Activated CD8-positive, alpha-beta memory T cell treated with anti-CD3 and anti-CD28 coated beads for 1 hour (primary cell): ENCODE data around the gene PHF2.

ENCODE experiments used
- DNase-seq, 2 donors: peaks; one replicate each; pipeline ENCODE4 v3.0.0-alpha.2; 2020; ENCODE audit warnings: low read depth in 1 of 2; ENCODE audit errors: extremely low read depth in 1 of 2

Gene PHF2

DNA sequence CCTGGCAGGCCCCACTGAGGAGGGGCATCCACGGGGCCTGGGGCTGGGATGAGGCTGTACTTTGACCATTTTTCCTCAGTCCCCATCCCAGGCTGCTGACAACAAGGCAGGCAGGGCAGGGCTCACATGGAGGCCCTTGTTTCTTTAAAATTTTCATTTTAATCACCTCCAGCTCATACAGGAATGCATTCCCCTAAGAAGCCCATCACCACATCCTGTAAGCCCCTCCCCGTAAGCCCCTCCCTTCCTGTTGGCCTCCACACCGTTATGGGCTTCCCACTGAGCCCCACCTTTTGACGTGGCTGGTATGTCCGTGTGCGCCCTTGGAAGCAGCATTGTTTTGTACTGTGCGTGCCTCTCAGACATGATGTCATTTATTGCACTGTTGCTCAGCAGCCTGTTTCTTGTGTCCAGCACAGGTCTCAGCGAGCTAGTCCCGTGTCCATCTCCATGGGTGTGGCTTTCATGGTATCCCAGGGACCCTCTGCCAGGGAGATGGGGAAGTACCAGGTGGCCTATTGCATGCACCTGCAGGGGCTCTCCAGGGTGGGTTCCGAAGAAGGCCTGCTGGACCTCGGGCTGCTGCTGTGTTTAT lies 22.4 kb downstream of the PHF2 start:
- no peak for DNase-seq

DNA sequence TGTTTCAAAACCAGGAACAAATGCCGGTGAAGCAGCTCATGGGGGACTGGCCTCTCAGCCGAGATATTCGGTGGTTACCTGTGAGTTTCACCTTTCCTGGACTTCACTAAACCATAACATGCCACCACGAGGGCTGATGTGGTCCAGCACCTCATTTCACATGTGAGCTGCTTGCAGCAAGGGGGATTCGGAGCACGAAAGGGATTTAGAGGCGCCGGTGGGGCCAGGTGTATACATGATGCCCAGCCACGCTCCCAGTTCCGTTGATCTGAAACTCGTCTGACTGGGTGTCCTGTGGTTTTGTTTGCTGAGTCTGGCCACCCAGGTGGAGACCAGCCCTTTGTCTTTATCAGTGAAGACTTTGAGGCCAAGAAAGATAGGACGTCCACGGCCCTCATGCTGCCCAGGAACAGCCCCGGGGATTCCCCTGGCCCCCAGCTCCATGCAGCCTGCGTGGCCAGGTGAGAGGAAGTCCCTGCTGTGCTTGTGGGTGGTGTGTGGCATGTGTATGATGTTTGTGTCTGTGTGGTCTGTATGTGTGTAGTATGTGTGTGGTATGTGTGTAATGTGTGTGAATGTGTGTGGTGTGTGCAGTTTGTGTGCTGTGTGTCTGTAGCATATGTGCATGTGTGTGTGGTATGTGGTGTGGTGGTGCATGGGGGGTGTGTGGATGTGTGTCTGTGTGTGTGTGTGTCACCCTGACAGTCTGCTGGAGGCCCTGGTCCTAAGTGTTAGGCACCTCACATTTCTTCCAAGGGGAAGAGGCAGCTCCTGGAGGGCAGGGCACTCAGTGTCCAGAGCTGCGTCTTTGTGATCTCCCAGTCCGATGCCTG lies 23.4 kb downstream of the PHF2 start:
- DNase-seq = no peak

DNA sequence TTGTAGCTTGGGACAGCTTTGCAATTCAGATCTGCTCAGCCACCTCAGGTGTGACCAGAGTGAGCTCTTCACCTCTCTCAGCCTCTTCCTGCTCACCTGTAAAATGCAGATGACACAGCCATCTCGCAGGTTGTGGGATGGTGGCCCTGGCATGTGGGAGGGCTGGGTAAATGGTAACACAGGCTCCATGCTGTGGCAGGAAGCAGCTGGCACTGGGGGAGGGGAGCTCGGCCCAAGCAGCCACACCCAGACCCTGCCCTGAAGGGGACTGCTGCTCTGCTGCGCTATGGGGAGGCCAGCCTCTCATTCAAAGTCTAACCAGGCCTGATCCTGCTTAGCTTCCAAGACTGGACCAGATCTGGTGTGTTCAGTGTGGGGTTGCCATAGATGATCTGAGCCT lies 24.1 kb downstream of the PHF2 start:
- no peak for DNase-seq

DNA sequence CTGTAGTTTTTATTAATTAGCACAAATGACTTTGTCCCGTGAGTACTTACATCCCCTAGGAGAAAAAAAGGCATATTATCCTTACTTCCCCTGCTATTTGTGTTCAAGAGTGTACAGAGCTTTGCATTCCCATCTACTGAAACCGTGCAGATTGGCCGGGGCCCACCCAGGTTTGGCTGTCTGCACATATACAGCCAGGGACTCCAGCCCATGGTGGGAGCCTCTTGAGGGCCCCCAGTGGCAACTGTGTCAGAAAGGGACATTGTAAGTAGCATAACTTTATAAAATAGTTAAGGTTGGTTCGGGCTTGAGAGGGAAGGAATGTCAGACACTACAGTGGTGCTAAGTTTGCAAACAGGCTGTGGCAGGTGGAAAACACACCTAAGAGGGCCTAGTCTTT lies 24.7 kb downstream of the PHF2 start:
- no peak for DNase-seq

DNA sequence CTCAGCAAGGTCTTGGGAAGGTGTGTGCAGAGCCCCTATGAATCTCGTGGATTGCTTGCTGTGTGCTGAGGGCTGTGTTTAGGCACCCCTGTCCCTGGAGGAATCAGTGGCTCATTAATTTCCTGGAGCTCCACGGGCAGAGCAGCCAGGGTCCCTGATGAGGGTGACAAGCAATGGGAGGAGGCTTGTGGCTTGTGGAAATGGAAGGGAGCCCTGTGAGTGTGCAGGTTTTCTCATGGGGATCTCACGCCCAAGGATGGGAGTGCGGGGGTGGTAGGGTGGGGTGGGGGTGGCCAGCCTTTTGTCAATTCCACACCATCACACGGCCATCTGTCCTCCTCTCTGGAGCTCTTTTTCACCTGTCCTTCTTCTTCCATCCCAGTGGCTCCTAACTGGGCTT lies 25.3 kb downstream of the PHF2 start:
- no peak for DNase-seq

DNA sequence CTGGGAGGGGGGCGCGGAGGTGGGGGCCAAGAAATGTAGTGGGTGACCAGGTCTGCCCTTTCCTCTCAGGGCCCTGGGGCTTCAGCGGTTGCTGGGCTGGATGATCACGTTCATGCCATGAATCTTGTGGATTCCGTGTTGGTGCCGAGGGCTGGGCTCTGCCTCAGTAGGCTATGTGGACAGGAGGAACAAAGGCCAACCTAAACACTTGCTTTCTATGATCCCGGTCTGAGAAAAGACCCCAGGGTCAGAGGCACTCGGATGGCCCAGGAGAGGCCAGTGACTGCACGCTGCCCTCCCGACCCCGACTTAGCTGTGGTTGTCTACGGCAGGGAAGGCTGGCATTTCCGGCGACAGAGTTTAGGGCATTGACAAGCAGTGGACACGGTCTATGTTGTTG lies 26.6 kb downstream of the PHF2 start:
- DNase-seq = no peak

DNA sequence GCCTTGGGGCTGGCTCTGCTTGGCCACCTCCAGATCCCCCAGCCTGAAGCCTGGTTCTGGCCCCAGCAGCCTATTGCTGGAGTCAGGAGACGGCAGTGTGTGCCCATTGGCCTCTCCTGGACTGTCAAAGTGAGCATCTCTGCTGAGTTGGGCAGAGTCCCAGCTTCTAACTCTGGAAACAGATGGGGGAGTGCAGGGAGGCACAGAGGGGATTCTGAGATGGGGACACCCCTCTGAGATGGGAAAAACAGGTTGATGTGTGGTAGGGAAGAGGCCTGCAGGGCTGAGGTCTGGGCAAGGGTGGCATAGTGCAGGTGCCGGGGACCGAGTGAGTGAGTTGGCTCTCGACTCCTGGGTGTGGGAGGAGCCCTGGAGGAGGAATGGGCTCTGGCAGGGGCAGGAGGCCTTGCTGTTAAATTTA lies 27.5 kb downstream of the PHF2 start:
- DNase-seq = no peak

DNA sequence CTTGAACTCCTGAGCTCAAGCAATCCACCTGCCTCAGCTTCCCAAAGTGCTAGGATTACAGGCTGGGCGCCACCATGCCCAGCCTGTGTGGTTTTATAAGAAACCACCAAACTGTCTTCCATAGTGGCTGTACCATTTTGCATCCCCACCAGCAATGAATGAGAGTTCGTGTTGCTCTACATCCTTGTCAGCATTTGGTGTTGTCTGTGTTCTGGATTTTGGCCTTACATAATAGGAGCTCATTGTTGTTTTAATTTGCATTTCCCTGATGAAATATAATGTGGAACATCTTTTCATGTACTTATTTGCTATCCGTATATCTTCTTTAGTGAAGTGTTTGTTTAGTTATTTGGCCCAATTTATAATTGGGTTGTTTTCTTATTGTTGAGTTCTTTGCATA lies 29.8 kb downstream of the PHF2 start:
- DNase-seq = no peak

DNA sequence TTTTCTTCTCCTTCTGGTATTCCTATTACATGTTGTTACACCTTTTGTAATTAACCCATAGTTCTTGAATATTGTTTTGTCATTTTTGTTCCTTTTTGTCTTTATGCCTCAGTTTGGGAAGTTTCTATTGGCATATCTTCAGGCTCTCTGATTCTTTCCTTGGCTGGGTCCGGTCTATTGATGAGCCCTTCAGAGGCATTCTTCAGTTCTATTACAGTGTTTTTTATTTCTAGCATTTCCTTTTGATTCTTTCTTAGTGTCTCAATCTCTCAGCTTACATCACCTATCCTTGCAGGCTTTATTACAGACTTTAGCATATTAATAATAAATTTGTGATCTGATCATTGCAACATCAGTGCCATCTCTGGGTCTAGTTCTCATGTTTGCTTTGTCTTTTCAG lies 33.8 kb downstream of the PHF2 start:
- no peak for DNase-seq

DNA sequence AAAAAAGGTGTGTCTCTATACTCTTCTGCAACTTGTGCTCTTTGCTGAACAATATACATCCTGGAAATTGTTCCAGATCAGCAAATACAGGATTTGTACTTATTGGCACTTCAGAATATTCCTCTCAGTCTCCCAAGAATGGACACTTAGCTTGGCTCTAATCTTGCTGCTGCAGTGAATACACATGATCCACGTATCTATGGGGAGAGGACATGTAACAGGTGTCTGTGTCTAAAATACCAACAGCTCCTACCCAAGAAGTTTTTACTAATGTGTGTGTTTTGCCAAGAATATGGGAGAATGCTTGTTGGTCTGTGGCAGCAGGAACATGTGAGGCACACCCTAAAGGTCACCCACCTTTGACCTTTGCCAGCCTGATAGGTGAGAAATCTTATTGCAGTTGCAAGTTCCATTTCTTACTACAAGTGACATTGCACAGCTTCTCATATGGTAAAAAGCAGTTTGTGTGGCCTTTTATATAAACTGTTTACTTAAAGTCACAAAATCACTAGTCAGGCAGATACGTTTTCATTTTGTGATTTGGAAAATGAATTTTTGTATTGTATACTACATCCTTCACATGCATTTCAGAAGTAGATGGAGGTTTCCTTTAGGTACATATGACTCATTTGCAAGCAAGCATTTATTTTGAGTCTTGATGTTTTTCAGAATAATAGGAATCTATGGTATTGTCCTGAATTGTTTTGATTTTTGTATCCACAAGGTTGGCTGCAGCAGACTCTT lies 35.8 kb downstream of the PHF2 start:
- DNase-seq = no peak

DNA sequence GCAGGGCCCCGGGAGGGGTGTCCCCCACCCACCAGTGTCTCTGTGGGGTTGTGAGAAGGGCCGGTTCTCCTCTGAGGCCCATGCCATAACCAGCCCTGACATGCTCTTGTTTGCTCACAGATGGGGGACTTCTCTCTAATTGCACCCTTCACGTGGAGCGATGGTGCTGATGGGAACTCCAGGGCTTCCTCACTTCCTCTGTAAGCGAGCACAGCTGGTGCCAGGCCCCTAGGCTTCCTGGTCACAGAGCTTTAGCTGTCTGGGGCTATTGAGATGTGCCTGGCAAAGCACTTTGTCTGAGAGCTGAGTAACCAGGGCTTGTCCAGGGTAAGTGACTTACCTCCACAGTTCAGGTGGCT lies 36.4 kb downstream of the PHF2 start:
- no peak for DNase-seq

DNA sequence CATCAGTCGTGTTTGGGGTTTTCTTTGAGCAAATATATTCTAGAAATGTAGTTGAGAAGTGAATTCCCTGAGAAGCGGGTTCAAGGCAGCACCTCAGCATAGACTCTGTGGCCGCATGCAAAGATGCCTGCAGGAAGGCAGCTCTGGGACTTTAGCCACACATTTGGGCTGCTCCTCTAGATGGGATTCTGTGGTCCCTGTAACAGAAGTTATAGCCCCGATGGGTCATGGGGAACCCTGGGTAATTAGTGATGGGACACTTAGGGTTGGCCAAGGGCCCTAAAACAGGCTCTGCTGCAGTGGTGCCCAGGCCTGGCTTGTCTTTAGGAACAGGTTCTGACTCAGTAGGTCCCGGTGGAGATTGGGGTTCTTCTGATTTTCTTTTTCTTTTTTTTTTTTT lies 36.8 kb downstream of the PHF2 start:
- DNase-seq = no peak

DNA sequence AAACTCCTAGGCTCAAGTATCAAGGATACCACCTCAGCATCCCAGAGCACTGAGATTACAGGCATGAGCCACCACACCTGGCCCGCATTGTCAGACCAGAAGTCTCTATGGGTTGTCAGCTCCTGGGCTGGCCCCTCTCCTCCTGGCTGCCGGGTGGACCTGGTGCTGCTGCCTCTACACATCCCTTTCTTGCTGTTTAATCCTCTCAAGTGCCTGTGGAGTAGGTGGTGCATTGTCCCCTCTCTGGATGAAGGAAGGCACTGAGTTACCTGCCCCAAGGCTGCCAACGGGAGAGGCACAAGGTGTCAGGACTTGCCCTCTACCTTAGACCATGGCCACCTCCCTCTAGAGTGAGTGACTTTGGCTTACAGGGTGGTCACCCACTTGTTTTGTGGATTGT lies 37.4 kb downstream of the PHF2 start:
- no peak for DNase-seq

DNA sequence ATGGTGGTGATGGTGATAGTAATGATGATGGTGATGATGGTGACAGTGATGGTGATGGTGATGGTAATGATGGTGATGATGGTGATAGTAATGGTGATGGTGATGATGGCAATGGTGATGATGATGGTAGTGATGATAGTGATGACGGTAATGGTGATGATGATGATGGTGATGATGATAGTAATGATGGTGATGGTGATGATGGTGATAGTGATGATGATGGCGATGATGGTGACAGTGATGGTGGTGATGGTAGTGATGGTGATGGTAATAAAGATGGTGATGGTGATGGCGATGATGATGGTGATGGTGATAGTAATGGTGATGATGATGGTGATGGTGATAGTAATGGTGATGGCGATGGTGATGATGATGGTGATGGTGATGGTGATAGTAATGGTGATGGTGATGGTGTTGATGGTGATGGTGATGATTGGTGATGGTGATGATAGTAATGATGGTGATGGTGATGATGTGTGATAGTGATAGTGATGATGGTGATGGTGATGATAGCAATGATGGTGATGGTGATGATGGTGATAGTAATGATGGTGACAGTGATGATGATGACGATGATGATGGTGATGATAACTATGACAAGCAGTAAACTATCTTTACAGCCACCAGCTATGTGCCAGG lies 38.6 kb downstream of the PHF2 start:
- no peak for DNase-seq

DNA sequence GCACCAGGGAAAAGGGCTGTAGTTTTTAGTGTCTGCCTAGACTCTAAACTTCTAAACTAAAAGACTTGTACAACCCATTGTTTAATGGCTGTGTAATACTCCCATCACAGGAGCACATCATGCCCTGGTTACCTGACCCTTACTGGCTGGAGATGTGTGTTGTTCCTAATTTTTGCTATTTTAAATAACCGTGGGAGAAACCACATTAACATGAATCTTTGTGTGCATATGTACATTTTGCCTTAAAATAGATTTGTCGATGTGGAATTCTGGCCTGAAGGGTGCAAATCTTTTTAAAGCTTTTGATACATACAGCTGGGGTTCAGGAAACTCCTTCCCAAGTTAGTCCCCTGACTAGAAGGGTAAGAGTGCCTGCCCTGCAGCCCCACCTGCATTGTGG lies 39.7 kb downstream of the PHF2 start:
- DNase-seq = no peak

DNA sequence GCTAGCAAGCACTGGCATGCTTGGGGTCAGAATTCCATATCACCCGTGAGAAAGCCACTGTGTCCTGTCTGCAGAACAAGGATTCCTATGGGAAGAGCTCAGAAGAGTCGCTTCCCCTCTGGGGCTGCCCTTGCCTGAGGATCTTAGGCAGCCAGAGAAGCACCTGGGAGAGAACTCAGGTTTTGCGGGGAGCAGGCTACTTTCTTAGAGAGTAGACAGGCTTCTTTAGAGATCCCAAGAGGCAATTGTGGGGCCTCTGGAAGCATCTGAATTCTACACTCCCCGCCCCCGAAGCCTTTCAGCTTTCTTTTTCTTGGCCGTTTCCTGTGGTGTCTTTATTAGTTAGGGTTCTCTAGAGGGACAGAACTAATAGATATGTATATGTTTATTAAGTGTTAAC lies 40.9 kb downstream of the PHF2 start:
- DNase-seq = no peak

DNA sequence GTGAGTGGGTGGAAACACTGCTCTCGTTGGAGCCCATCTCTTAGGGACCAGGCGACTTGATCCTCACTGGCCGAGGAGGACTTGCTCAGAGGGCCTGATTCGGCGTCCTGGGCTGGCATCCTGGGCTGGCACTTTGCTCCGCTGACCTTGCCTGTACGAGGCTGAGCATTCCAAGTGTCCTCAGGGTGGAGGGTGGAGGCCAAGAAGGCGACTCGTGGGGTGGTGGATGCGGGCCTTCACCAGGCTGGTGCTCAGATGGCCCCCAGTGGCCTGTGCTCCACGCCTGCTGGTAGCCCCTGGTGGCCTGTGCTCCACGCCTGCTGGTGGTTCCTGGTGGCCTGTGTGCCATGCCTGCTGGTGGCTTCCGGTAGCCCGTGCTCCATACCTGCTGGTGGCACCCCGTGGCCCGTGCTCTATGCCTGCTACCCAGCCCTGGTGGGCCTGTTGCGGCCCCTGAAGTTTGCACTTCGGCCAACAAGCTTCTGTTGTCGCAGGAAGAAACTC lies 42.9 kb downstream of the PHF2 start:
- no peak for DNase-seq

DNA sequence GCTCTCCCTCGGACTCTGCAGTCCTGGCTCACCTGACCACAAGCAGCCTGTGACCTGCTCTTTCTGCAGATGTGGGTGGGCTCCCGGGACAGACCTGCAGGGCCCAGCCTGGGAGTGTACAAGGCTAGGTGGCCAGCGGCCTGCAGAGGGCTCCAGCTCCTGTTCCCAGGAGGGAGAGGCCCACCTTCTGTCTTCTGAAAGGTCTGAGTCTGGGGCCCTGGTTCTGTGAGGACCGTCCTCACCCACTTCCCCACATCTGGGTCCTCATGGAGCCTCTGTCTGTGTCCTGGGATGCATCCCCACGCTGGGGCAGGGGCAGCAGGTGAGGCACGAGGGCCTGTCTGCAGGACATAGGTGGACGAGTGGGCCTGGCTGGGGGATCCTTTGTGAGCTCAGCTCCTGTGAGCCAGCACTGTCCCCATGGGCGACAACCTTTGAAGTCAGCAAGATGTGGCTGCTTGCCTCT lies 43.7 kb downstream of the PHF2 start:
- no peak for DNase-seq

DNA sequence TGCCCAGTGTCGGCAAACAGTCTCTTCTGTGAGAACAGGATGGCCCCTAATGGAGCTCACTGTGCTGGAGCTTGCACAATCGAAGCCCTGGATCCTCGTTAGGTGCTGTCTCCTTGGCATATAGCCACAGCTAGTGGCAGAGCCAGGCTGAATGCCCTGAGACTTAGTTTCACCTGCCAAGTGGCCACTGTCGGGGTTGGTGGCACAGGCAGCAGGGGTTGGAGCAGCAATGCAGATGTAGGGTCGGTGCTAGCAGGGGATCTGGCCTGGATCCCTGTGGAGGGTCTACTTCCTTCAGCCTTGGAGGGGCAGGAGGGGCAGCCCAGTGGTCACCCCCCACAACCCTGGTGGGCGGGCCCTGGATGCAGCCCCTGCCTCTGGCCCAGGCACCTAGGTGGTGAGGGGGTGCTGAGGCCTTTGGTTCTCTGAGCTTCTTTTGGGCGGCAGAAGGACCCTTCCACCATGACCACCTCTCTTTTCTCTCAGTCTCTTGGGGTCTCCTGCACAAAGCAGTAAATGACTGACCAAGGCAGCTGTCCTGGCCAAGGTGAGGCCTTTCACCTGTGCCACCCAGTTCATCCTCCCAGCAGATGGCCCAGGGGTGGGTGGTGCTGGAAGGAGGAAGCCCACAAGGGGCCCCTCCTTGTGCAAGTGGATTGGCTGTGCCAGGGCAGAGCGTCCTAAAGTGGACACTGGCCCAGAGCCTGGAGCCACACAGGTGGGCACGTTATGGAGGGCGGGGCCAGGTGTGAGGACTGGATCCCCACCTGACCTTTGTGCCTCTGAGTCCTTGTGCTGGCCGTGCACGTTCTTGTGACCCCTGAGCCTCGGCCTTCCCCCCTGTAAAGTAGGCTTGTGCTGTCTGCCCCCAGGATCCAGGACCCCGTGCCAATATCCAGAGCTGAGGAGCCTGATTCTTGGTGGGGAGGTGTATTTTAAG lies 44.8 kb downstream of the PHF2 start:
- DNase-seq = no peak

DNA sequence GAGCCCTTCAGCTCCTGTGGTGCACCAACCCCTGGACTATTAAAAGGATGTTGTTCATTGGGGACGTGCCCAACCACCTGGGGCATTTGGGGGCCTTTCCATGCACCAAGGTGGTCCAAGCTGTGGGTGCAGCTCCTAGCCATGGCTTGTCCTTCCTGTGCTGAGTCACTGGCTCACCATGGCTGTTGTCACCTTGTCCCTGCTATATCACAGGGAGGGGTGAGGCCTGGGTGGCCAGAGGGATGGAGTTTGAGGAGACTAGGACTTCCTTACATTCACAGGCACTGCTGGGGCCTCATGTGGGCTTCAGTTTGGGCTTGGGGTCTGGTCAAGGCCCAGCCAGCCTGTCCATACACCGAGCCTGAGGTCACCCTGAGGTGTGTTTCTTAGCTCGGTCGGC lies 45.5 kb downstream of the PHF2 start:
- no peak for DNase-seq
